HT-29 (cell line): ENCODE measurements around the gene SPDEF. TPM values are rescaled to one million over a fixed set of nuclear protein-coding genes. Genes with fewer than 3 reads are reported as not detected.

Source experiments
- DNase-seq: peaks from one replicate; pipeline ENCODE4 v3.0.0-alpha.2; 2015; ENCODE audit warnings: low spot score
- total RNA-seq: library from RNA; depleted of rRNA; stranded (reverse); fragments of >200 nt; shearing (Covaris generic); gene quantifications from 2 replicates; pipeline ENCODE4 v1.2.3, GENCODE V29; 2014

SPDEF gene
- total RNA-seq, 1 experiment from 2014 or later: 55.1 TPM

- no peak for DNase-seq
Measured at GRCh38 chr6:34583861-34584604, 27.9 kb upstream of the SPDEF start.

- DNase-seq: no peak
Measured at GRCh38 chr6:34583461-34583860, 27.3 kb upstream of the SPDEF start.

- DNase-seq: no peak
Measured at GRCh38 chr6:34581561-34581920, 25.4 kb upstream of the SPDEF start.

- no peak for DNase-seq
Measured at GRCh38 chr6:34580707-34581560, 24.8 kb upstream of the SPDEF start.

- DNase-seq: no peak
Measured at GRCh38 chr6:34578445-34579262, 22.5 kb upstream of the SPDEF start.

- no peak for DNase-seq
Measured at GRCh38 chr6:34576286-34576955, 20.3 kb upstream of the SPDEF start.

- no peak for DNase-seq
Measured at GRCh38 chr6:34575326-34575725, 19.2 kb upstream of the SPDEF start.

- DNase-seq: no peak
Measured at GRCh38 chr6:34574647-34575293, 18.6 kb upstream of the SPDEF start.

GRCh38 chr6:34573567-34574183, 17.5 kb upstream of the SPDEF start:
- DNase-seq: no peak

- DNase-seq: no peak
Measured at GRCh38 chr6:34572585-34572984, 16.5 kb upstream of the SPDEF start.

GRCh38 chr6:34572021-34572420, 15.9 kb upstream of the SPDEF start:
- DNase-seq: no peak

- DNase-seq: no peak
Measured at GRCh38 chr6:34571388-34571787, 15.3 kb upstream of the SPDEF start.

GRCh38 chr6:34570066-34570833, 14.1 kb upstream of the SPDEF start:
- DNase-seq: no peak

- DNase-seq: no peak
Measured at GRCh38 chr6:34569361-34569973, 13.3 kb upstream of the SPDEF start.

GRCh38 chr6:34568341-34569201, 12.4 kb upstream of the SPDEF start:
- DNase-seq: no peak

- DNase-seq: no peak
Measured at GRCh38 chr6:34566830-34567546, 10.9 kb upstream of the SPDEF start.

- DNase-seq: no peak
Measured at GRCh38 chr6:34565722-34566137, 9.6 kb upstream of the SPDEF start.

GRCh38 chr6:34564181-34564580, 8.1 kb upstream of the SPDEF start:
- no peak for DNase-seq
